ENCODE results near the gene TSC1.

The TSC1 gene

DNA sequence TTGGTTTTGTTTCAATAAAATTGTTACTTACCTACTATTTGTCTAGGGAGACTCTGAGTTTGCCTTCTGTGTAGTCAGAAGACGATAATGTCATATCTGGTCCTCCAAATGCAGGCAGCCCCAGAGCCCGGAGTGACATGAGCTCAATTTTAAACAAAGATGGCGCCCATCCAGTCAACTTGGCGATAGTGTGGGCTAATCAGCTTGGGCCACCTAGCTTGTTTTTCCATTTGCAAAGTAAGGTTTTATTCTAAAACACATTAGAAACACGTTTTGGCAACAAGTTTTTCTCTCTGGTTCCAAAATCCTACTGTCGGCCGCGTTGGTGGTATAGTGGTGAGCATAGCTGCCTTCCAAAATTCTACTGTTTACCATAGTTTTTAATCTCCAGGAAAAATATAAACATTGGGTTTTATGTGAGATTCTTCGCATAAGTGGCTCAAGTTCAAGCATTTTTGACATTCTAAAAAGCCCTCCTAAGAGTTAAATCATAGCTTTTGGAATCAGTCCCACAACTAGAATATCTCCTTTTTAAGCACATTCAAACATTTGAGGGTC, 13.2 kb downstream of the TSC1 start:
- DNase-seq, result no peak

DNA sequence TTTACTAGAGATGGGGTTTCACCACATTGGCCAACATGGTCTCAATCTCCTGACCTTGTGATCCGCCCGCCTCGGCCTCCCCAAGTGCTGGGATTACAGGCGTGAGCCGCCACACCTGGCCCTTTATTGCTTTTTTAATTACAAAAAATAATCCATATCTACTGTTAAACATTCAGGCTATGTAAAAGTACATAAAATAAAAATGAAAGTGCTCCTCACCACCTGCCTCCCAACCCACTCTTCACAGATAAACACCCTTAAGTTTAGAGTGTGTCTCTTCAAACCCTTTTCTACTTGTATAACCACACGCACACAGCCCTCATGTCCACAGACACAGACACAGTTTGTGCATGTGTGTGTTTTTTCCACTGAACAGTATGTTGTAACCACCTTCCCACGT, 16.7 kb downstream of the TSC1 start:
- DNase-seq, result no peak

DNA sequence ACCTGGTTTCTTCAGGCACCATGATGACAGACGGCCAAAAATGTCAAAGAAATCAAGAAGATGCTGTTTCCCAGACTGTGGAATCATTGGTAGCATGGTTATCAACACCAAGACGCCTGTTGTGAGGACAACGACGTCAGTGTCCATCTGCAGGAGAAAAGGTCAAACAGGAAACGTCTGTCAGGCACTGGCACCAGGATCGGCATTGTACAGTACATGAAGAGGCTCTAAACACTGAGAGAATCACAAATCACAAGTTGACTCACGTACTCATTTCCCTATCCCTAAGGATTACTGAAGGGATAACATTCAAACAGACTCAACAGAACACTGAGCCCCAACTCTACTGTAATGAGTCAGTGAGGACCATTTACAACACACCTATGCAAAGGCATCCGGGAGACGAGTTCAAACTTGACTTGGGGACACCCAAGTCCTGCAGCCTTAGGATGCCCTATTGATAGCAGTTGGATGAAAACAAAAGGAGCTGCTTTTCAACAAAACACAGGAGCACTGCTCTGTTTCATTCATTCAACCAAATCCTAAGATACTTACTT, 21.0 kb downstream of the TSC1 start:
- DNase-seq, result no peak

DNA sequence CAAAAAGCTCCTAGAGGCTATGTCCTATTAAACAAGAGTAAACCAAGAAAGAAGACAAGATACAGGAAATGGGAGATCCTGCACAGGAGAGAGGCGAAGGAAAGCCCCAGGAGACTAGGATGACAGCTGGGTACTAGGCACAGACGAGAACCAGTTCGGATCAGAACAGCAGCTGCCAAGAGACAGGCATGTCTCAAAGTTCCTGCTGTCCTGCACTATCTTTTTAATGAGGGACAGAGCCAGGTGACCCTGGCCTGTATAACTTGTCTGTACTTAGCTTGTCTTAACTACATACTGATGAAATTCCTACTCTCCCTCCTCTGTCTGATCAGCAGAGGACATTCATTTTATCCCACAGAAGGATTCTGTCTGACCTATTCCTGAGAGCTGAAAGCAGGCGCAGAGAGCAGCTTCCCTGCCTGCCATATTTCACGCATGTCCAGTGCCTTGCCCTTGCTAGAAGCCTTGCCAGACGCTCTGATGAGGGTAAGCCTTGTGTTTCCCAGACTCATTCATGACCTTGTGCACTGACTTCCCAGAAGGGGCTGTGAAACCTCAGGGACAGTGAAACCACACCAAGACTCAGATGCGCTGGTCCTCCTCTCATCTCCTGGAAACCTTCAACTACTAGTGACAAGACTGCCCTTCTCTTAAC, 24.7 kb downstream of the TSC1 start:
- DNase-seq, result no peak

- no peak for DNase-seq
Observed at GRCh38 chr9:132914924-132915323, 29.5 kb downstream of the TSC1 start.

GRCh38 chr9:132912131-132912530, 32.3 kb downstream of the TSC1 start:
- no peak for DNase-seq

- DNase-seq, result no peak
Observed at GRCh38 chr9:132910376-132910775, 34.0 kb downstream of the TSC1 start.

DNA sequence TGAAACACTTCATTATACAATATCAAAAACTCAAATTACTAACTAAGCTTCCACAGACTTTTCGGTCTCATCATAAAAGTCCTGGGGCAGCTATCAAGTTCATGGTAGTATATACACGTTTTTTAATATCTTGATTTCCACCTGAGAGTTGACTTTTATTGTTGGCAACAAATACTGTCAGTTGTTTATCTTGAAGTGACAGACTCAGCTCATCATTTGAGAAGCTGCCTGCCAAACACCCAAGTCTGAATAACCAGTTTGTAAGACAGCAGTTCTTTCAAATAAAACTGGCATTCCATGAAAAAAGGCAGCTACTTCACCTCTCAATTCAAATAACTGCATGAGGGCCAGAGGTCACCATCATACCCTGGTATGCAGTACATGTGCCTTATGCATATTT, 35.1 kb downstream of the TSC1 start:
- no peak for DNase-seq

- no peak for DNase-seq
Observed at GRCh38 chr9:132908635-132909034, 35.8 kb downstream of the TSC1 start.

DNA sequence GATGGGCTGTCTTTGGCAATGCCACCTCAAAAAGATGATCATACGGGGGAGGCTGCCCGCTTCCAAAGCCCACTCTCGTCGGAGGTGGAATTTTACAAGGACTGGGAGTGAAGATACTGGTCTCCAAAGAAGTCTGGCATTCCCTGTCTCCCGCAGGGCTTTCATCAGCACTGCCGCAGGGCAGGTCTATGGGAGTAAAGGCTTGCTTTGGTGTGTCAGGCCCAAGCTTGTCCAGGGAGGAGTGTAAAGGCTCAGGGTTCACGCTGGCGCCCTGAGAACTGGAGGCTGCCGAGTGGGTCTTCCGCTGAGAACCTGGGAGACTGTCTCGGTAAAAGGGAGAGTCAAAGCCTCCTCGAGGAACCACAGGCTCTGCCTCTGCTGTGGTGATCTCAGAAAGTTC, 38.7 kb downstream of the TSC1 start:
- DNase-seq, result no peak

DNA sequence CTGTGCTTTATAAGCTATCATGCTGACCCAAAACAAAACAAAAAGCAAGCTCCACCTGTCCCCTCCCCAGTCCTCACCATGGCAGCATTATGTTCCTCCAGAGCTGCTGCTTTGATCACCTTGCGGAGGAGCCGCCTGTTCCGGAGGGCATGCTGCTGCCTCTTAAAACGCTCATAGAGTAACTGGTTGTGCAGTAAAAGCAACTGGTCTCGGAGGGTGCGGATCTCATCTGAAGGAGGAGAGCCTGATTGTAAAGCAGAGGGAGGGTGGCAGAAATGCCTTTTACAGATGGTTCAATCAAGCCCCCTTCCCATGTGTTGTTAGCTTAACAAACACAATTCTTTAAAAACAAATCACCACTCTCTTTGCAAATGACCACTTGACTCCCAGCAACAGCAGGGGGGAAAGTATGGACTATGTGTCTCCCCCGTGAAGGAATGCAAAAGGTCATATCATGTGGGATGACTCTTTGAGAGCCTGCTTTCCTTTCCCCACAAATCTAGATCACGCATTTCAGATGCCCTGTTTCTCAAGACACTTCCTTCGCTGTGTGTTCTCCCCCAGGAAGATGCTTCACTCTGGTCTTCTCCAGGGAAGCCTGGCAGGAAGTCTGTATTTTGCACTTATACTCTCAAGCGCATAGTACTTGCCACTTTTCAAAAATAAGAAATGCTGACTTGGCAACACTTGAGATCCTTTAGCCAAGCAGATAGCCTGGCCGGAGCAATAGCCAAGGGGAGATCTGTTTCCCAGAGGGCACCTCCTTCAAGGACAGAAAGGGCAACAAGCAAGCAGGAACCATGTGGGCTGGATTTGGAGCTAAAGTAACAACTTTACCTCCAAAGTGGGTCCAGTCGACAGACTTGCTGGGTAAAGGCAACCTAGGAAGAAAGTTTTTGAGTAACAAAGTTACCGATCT, 40.6 kb downstream of the TSC1 start:
- no peak for DNase-seq

- no peak for DNase-seq
Observed at GRCh38 chr9:132901858-132902831, 42.3 kb downstream of the TSC1 start.

DNA sequence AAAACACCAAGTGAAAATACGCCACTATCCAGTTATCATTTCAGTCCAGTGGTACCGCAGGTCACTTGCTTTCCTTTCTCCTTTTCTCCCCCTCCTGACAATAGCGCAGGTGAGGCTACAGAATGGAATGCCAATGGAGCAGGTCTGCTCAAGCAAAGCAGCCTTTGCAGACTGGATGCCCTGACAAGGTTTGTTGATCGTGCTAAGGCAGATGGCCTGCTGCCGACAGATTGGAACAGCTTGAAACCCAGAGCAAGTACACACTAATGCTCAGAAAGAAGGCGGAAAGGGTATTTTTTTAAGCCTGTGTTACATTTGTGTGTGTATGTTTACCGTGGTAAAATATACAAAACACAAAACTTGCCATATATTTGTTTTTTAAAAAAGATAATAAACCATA, 46.4 kb downstream of the TSC1 start:
- DNase-seq, result no peak

GRCh38 chr9:132896906-132897305, 47.5 kb downstream of the TSC1 start:
- DNase-seq, result no peak

DNA sequence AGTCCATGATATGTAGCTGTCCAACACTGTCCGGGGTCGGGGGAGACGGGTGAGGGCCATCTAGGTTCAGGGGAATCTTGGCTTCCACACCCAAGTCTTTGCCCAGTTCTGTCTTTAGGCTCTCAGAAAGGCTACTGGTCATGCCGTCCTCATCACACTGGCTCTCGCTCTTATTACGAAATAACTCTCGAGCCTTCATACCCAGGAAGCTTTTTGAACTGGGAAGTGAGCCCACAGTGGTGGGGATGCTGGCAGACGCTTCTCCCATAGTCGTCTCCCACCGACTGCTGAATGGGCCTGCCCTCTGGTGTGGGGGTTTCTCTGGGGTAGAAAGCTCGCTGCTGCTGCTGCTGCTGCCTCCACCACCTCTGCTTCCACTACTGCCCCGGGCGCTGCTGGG, 48.2 kb downstream of the TSC1 start:
- DNase-seq, result no peak

DNA sequence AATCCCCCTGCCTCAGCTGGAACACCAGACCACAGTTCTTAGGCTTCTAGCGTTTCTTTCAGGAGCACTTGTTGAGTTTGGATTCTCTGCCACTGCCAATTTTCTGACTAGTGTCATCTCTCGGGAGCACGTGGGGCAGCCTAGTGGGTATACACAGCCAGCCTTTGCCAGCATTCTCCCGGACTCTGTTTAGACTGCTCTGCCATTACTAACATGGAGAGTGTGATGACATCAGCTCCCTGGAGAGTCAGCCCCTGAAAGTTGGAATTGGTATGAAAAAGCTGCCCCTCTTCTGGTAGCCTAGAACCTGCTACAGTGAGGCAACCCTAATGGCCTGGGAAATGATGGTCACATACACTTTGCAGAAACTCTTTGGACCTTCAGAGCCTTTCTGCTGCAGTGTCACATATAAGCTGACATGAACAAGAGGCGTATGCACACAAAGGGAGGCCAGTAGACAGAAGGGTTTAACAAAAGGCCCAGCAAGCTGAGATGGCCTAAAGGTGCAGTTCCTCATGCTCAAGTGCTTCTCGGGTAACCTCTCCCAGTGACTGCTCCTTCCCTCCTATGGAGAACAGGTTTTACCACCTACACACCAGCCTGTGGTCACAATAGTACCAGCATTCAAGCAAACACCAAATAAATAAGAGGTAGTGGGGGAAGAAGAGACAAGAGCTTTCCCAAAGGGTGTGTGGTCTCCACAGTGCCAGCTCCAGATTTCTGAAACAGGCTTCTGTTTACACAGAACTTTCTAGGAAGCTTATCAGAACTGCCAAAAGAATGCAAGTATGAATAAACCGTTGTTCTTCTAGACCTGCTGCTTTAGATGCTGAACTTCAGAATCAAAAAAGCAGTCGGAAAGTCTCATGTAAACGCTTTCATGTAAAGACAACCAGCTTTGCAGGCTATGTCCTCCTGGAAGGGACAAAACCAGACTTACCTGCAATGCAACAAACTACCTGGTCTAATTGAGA, 49.3 kb downstream of the TSC1 start:
- no peak for DNase-seq

GRCh38 chr9:132894346-132894745, 50.1 kb downstream of the TSC1 start:
- no peak for DNase-seq

- no peak for DNase-seq
Observed at GRCh38 chr9:132892400-132892799, 52.0 kb downstream of the TSC1 start.

DNA sequence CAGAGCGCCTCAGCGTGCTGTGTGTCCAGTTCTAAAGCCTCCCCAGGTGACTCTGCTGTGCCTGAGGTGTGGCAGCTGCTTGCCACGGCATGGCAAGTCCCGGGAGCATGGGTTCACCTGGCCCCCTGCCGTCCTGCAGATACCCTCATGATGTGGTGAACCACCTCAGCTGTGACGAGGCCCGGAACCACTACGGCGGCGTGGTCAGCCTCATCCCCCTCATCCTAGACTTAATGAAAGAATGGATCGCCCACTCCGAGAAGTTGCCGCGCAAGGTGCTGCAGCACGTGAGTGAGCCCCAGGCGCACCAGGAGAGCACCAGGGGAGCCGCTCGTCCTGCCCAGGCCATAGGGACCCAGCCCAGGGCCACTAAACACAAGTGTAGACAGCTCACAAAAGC, 56.3 kb downstream of the TSC1 start:
- no peak for DNase-seq

GRCh38 chr9:132887181-132888120, 57.0 kb downstream of the TSC1 start:
- no peak for DNase-seq
